Cardiac fibroblast (primary cell): Measurements from ENCODE around the gene PEX5L.

ENCODE experiments used
- DNase-seq, 2 donors: peaks; one replicate each; pipeline versions ENCODE4 v3.0.0 to v3.0.0-alpha.2; 2010; ENCODE audit warnings: low read depth in 2 of 2
- H3K4me3 ChIP-seq, 2 donors: replicated peaks in 1 of 2; 1 replicate in 1 of 2; 2 replicates in 1 of 2; pipeline ENCODE4 v1.5.1; 2011; ENCODE audit warnings: low read depth in 2 of 2, low read length in 2 of 2, mild to moderate bottlenecking in 2 of 2, moderate library complexity in 1 of 2
- CTCF ChIP-seq: IDR thresholded peaks from one replicate; pipeline ENCODE4 v1.5.1; 2011; ENCODE audit warnings: low read depth, mild to moderate bottlenecking, low read length, inconsistent platforms

The PEX5L gene

GRCh38 chr3:179961071-179961702 is 75.5 kb downstream of the PEX5L start:
- no peak for DNase-seq
- no peak overlapping the region for H3K4me3 ChIP-seq
- no peak for TF ChIP-seq CTCF

DNA sequence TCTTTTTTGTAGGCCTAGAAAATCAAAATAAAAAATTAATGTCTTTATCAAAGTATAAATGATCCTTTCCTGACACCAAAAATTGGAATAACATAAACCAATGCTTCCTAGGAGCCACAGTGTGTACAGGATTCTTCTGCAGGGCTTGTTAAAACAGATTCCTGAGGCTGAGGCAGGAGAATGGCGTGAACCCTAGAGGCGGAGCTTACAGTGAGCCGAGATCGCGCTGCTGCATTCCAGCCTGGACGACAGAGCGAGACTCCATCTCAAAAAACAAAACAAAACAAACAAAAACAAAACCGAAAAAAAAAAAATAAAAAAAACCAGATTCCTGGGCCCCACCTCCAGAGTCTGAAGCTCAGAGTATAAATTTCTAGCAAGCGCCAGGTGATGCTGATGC is 78.0 kb downstream of the PEX5L start:
- H3K4me3 ChIP-seq: no peak overlapping the region
- no peak for DNase-seq
- no peak for TF ChIP-seq CTCF

- no peak for TF ChIP-seq CTCF
- H3K4me3 ChIP-seq: no peak overlapping the region
- DNase-seq: no peak
These were observed 78.6 kb downstream of the PEX5L start for GRCh38 chr3:179958143-179958542.

DNA sequence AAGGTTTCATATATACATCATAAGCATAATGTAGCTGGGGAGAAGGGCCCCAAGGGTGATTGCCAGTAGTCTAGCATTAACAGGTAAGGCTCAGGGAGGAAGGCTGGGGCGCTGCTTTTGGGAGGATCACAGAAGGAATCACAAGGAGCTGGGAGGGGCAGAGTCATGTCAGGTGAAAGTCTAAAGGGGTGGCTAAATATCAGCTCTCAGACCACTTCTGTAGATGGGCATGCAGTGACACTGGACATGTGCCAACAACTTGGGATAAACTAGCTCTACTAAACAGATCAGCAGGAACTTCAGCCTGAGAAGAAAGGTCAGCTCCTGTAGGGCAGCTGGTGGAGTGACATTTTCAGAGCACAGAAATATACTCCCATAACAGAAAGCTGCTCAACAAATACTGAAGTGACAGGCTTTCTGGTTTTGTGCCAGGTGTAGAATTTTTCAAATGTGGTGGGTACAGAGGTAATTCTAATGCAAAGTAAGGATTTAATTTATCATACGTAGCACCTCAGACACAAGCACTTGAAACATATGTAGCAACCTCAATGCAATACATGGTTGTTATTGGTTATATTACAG is 79.4 kb downstream of the PEX5L start:
- H3K4me3 ChIP-seq: no peak overlapping the region
- no peak for TF ChIP-seq CTCF
- DNase-seq: no peak

DNA sequence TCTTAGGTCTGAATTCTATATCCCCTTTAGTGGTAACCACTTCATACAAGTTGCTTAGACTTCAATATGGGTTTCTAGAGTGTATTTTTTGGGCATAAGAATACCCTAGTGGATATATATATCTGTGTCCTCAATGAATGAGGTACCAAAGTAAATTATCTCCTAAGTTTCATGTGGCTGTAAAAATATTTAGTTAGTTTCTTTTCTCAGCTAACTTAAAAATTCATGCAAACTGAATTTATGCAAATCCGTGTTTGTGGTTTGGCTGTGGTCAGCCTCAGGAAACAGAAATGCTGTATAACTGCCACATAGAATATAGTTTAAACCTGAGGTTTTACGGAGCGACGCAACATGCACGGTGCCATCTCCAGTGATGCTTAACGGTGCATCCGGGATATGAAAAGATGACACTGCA is 80.3 kb downstream of the PEX5L start:
- no peak overlapping the region for H3K4me3 ChIP-seq
- no peak for DNase-seq

GRCh38 chr3:179955809-179956208 is 80.9 kb downstream of the PEX5L start:
- H3K4me3 ChIP-seq: no peak overlapping the region
- TF ChIP-seq CTCF: no peak
- DNase-seq: no peak

More for the DNA sequence above, 80.3 kb downstream of the PEX5L start:
- no peak for TF ChIP-seq CTCF

GRCh38 chr3:179955286-179955685 is 81.5 kb downstream of the PEX5L start:
- no peak for DNase-seq
- no peak overlapping the region for H3K4me3 ChIP-seq
- no peak for TF ChIP-seq CTCF
